Cardiac fibroblast (primary cell): Measurements from ENCODE around the gene JMJD1C.

Experiments used
- DNase-seq, 2 donors: peaks; one replicate each; pipeline versions ENCODE4 v3.0.0 to v3.0.0-alpha.2; 2010; ENCODE audit warnings: low read depth in 2 of 2
- H3K4me3 ChIP-seq, 2 donors: replicated peaks in 1 of 2; 1 replicate in 1 of 2; 2 replicates in 1 of 2; pipeline ENCODE4 v1.5.1; 2011; ENCODE audit warnings: low read depth in 2 of 2, low read length in 2 of 2, mild to moderate bottlenecking in 2 of 2, moderate library complexity in 1 of 2
- CTCF ChIP-seq: IDR thresholded peaks from one replicate; pipeline ENCODE4 v1.5.1; 2011; ENCODE audit warnings: low read depth, mild to moderate bottlenecking, low read length, inconsistent platforms

The JMJD1C gene

GRCh38 chr10:63255316-63255715 lies 210.5 kb downstream of the JMJD1C start:
- H3K4me3 ChIP-seq = no peak overlapping the region
- TF ChIP-seq CTCF = no peak
- DNase-seq = no peak

GRCh38 chr10:63253040-63253439 lies 212.7 kb downstream of the JMJD1C start:
- no peak for TF ChIP-seq CTCF
- H3K4me3 ChIP-seq = no peak overlapping the region
- no peak for DNase-seq

GRCh38 chr10:63252095-63252762 lies 213.5 kb downstream of the JMJD1C start:
- no peak for DNase-seq
- H3K4me3 ChIP-seq = no peak overlapping the region
- no peak for TF ChIP-seq CTCF

- H3K4me3 ChIP-seq = no peak overlapping the region
- DNase-seq = no peak
- TF ChIP-seq CTCF = no peak
Measured at GRCh38 chr10:63250032-63250431, 215.7 kb downstream of the JMJD1C start.

GRCh38 chr10:63247771-63248170 lies 218.0 kb downstream of the JMJD1C start:
- peak in 1 of 2 donors; percentile 48 for DNase-seq
- no peak for TF ChIP-seq CTCF
- no peak overlapping the region for H3K4me3 ChIP-seq

GRCh38 chr10:63246356-63246755 lies 219.4 kb downstream of the JMJD1C start:
- H3K4me3 ChIP-seq = no peak overlapping the region
- no peak for TF ChIP-seq CTCF
- peak in 1 of 2 donors; percentile 24 for DNase-seq

GRCh38 chr10:63241841-63242281 lies 223.9 kb downstream of the JMJD1C start:
- no peak for DNase-seq
- TF ChIP-seq CTCF = no peak
- no peak overlapping the region for H3K4me3 ChIP-seq
